DMS53 treated with DMSO at 0.1 percent for 48 hours (cell line): ENCODE results near the gene NFE2.

Experiments
- DNase-seq: peaks from one replicate; lab custom pipeline; 2025; ENCODE audit not compliant: unreplicated experiment; lab: John Stamatoyannopoulos, UW

The NFE2 gene

DNA sequence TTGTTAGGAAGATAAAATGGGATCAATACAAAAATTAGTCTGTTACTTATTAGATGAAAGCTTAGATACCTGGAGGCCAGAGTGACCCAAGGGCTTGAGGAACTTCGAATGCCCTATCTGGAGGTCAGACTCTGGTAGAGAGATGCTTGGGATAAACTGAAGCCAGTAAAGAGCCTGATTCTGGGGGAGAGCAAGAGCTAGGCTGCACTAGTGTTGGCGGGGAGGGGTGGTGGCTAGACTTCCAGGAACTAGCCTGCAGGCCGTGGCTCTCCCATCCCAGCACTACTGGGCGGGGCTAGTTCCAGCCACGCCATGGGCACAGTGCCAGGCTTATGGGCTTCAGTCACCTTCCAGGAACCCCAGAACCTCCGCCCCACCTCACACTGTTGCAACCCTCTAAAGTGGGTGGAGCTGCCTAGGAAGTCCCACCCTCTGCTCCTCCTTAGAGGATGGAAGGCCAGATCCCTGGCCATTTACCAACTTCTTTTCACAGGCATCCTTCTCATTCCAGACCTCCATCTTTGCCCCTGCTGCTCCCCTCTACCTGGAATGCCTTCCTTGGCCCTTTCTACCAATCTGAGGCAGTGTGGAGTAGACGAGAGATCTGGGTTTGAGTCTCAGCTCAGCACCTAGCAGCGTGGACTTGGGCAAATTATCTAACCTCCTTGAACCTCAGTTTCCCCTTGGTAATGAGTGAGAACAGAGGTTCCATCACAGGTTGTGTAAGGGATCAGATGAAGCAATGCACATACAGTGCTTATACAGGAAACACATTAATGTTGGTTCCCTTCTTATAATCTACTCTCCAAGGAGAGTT is 6.3 kb upstream of the NFE2 start:
- no peak for DNase-seq

DNA sequence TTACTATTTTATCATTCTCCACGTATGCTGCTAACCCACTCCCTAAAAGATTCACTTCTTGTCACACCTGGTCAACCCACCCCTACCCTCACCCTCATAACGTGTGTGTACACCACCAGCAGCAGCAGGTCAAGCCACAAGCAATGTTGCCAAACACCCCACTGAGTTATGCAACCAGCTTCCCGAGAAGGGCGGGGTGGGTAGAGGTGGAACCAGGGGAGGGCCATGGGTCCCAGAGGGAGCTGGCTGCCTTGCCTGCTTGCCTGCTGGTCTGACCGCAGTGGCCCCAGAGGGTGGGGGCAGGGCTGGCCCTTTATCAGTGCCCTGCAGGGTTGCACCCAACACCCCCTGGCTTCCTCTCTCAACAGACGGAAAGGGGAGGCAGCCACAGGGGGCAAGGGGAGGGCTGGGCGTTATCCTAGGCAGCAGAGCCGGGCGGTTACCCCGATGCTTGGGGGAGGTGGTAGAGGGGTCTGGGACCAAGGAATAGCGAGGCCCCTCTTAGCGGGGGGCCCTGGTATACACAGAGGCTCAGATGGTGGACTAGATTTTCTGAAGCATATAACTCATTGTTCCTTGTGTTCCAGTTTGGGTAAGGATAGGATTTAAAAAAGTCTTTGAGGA is 3.5 kb upstream of the NFE2 start:
- DNase-seq: no peak

DNA sequence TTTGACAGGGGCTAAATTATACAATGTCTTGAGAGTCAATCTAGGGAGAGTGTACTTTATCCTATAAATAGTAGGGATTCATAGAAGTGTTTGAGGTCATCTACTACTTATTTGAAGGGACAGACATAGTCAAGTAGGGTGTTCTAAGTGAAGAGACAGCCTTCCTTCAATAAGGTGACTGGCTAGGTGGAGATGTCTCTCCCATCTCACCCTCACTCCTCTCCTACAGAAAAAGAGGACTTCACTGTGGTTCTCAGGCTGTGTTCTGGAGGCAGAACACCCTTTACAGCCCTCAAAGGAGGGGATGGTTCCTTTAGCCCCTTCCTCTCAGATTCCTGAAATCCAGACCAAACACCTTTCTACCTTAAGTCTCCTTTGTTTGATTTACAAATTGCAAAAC is 2.8 kb upstream of the NFE2 start:
- DNase-seq: no peak

DNA sequence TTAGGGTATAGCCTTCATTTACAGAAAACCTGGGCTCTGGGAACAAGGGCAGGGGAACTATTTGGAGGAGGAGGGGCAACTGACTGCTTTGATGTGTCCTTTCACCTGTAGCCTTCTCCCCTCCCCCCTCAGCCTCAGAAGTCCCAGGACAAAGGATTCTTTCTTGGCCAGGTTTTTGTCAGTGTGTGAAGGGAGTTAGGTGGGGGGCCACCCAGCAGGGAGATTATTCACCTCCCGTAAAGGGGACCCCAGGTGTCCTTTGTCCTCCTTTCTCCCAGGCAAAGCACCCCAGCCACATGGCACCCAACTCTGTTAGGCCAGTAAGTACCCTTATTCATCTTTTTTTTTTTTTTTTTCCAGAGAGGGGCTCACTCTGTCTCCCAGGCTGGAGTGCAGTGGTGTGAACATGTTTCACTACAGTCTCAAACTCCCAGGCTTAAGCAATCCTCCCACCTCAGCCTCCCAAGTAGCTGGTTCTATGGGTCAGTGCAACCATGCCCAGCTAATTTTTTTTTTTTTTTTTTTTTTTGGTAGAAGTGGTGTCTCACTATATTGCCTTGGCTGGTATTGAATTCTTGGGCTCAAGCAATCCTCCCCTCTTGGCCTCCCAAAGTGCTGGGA is 723 bp upstream of the NFE2 start:
- no peak for DNase-seq

DNA sequence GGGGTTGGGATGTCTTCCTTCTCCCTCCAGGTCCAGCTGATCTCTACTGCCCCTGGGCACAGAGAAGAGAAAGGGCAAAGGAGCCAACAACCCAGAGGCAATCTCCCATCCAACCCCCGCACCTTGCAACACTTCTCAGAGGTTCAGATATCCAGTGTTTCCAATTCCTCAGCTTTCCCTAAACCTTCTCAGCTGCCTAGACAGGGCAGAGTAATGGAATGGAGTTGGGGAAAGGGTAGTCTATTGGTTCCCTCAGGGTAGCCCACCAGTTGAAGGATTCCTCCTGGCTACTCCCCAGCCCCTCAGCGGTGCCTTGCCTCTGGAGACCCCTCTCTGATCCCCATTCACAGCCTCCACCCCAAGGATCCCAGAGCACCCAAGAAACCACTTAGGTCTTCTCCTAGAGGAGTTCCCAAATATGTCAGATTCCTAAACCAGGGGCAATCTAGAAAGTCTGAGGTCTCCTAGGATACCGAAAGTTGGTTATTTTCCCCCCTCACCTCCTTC is 537 bp downstream of the NFE2 start:
- no peak for DNase-seq

DNA sequence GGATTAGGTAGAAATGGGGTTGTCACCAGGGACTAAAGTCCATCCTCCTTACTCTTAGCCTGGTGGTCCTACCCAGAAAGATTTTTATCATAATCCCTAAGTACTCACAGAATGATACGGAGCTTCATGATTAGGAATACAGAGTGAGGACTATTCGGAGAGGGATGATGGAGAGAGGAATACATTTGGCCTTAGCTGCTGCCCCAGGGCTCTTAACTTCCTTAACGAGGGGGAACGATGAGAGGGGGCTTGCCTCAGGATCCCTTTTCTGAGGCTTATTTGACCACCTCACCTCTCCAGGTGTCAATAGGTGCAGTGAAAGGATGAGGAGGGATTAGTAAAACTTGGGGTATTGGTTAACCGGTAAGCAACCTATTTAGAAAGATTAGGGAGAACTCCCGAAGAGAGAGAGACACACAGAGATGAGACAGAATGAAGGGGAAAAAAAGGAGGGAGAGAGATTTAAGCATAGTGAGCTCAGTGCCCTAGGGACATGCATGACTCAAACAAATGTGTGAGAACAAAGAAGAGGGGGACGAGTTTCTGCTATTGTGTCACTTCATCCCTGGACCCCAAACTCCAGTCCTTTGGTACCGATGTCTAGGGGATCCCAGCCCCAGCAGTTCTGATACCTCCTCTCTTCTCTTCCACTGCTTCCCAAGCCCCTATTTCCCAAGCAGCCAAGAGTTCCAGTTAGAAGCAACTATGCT is 1.1 kb downstream of the NFE2 start:
- no peak for DNase-seq

DNA sequence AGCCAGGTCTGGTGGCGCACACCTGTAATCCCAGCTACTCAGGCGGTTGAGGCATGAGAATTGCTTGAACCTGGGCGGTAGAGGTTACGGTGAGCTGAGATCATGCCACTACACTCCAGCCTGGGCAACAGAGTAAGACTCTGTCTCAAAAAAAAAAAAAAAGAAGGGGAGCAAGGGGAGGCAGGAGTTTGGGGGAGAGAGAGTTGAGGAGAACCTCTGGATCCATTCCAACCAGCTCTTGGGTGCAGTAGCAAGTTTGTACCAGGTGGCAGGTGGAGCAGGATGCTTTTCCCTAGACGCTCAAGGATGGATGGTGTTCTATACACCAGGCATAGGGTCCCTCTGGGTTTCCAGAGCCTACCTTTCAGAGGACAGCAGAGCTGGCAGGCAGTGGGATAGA is 1.9 kb downstream of the NFE2 start:
- no peak for DNase-seq

DNA sequence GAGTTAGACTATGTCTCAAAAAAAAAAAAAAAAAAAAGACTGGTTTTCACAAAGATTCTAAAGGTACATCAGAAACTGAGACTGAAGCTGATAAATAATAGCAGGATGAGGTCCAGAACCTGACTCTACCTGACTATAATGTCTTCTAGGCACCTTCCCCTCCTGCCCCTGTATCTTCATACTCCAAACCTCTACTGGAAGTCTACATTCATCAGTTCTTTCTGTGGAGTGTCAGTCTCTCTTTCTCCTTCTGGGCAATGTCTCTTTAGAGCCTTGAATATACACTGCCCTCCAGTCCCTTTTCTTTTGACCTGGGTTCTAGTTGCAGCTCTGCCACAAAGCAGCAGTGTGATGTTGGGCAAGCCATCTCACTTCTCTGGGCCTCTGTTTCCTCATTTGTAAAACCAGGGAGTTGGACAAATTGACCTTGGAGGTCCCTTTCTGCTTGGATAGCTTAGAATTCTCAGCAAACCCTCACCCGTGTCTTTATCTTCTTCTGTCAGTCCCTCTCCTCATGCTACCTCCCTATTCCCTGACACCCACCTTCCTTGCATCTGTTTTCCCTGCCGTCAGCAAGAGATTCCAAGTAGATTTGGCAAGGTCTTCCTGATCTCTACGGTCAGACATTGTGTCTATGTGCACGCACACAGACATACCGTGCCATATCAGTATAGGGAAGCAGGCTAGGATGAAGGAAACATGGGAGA is 4.3 kb downstream of the NFE2 start:
- DNase-seq: no peak

DNA sequence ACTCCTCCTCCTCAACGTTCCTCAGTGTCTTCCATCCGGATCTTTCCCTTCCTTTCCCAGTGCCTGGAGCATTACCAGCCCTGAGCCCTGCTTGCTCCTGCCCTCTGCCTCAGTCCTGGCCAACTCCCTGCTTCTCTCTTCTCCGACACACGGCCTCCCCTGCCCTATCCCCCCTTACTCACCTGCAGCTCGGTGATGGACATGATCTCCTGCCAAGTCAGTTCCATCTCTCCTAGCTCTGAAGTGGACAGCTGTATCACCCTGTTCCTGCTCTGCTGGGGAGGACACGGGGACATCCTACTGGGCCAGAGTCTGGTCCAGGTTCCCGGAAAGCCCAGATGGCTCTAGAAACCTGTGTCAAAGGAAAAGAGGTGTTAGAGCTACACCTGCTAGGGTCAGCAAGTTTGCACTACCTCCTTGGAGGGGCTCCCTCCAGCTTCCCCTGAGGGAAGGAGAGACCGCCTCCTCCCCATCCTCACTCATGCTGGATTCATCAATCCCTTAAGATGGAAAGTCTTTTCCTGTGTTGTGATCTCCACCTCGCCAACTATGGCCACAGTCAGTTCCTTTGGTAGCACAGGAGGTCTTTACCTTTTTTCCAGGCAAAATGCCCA is 5.8 kb downstream of the NFE2 start:
- DNase-seq: no peak

DNA sequence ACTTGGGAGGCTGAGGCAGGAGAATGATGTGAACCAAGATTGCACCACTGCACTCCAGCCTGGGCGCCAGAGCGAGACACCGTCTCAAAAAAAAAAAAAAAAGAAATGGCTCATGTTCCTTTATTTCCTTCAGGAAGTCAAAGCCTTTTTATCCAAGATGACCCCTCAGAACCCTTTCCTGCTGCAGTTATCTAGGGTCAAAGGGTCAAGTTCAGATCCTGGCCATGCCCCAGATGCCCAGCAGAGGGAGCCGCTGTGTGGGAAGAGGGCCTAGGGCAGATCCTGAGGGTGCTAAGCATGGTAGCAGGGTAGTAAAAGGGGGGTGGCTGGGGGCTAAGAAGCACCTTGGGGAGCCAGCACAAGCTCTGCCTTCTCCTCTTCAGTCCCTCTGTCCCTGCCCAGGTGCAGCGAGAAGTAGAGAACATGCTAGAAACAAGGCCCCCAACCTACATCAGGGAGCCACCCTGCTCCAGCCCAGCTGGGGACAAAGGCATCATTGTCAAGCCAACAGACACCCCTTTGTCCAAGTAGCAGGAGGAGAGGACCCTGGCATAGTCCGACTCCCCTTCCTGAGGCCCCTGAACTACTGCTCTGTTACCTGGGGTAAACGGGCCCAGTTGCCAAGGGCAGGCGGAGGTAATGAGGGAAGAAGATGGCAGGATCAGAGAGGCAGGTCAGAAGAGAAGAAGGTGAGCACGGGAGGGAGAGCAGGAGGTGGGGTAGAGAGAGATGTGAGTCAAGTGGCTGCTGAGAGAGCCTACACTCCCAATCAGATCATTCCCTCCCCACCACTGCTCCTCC is 6.5 kb downstream of the NFE2 start:
- peak; percentile 24 for DNase-seq

DNA sequence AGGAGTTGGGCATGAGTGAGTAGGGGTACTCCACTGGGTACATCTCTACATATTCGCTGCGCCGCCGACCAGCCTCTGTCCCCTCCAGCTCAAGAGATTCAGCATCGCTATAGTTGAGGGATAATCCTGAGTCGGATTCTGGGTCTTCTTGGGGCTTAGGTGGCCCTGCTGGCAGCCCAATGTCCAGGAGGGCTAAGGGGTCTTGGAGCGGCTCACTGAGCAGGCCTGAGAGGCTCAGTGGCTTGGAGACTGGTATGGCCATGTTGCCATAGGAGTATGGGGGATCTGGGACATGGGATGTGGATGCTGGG is 7.9 kb downstream of the NFE2 start:
- DNase-seq: no peak

DNA sequence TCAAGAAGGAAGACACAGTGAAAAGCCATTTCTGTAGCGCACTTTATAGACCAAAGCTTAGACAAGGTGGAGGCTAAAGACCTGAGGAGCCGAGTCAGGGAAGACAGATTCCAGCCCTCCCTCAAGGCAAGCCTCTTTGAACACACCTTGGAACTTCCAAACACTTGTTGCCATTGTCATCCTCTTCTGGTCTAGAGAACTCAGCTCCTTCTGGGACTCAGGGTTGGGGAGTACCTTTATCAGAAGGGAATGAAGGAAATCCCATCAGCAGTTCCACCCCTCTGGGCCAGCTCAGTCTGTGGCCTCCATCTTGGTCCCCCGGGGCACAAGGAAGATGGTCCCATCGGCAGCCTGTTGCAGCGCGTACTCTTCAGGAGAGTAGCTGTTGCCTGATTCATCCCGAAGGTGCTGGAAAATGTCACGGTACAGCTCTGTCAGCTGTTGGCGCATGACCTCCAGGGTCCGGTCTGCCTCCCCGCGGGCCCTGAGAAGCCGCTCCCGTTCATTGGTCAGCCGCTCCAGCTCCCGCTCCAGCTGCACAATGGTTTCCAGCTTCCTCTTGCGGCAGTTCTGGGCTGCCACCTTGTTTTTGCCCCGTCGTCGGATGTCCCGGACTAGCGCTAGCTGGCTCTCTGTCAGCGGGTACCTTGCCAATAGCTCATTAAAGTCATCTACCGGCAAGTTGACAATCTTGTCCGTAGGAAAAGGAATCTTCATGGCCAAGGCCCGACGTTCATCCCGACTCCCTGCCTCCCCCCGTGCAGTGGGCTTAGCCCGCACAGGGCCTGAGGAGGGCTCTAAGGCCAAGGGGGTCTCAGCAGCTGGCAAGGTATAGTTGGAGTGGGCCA is 8.5 kb downstream of the NFE2 start:
- no peak for DNase-seq

DNA sequence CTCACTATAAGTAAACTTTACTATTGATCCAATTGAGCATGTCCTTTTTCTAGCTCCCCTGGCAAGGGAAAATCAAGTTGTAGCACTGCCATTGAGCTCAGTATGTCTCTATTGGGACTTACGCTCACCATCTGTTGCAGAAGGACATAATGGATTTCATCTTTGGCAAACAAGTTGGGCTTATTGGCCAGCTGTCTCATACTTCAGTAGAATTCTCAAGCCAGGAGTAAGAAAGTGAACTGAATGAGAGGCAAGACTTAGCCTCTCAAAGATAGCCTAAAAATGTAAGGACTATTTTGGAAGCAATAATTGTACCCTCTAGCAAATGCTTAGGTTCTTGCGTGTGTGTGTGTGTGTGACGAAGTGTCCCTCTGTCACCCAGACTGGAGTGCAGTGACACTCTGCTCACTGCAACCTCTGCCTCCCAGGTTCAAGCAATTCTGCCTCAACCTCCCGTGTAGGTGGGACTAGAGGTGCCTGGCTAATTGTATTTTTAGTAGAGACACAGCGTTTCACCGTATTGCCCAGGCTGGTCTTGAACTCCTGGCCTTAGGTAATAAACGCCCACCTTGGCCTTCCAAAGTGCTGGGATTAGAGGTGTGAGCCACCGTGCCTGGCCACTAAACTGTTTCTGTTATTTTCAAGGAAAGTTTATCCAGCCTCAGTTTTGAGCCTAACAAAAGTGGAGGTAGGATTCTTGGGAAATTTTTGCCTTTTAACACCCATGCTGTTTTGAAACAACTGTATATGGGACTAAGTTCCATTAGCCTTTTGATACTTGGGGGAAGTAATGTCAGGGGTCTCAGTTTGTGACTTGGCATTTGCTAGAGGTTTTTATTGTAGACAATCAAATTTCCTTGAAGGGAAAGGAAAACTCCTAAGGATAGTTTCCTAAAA is 13.3 kb downstream of the NFE2 start:
- no peak for DNase-seq

DNA sequence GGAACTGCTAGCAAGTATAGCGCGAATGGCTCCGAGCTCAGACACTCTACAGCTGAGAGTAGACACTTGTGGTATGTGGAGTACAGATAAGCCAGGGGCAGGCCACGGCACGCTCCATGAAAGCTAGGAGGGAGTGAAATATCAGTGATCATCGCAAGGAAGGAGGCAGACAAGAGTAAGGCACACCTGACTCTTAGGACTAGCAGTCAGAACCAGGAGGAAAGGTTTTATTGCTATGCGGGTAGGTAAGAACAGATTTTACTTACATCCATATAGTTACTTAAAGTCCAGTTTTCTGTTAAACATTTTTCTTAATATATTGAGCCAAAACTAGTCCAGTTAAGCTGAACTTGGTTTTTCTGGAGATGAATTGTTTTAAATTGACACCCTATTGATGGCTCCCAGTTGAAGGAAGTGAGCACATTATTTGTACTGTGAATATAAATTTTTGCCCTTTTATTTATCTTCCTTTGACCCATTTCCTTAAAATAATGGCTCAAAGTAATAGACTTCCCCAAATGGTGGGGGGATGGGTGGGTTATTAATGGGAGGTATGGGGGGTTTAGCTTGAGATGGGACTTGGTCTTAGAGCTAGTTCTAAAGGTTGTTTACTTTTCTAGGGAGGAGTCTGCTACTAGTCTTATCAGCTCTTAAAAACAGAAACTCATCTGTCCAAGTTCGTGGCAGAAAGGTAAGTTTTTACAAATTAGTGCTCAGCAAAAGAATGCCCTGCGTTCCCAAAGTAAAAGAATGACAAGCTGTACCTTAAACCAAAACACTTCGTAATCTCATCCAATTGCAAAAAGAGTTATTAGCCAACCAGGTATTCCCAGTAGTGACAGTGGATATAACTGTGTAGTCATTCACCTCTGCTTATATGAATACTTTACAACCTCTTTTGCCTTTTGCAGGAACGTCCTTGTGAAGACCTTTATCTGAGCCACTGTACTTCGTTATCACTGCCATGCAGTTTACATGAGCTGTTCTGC is 14.5 kb downstream of the NFE2 start:
- DNase-seq: no peak

DNA sequence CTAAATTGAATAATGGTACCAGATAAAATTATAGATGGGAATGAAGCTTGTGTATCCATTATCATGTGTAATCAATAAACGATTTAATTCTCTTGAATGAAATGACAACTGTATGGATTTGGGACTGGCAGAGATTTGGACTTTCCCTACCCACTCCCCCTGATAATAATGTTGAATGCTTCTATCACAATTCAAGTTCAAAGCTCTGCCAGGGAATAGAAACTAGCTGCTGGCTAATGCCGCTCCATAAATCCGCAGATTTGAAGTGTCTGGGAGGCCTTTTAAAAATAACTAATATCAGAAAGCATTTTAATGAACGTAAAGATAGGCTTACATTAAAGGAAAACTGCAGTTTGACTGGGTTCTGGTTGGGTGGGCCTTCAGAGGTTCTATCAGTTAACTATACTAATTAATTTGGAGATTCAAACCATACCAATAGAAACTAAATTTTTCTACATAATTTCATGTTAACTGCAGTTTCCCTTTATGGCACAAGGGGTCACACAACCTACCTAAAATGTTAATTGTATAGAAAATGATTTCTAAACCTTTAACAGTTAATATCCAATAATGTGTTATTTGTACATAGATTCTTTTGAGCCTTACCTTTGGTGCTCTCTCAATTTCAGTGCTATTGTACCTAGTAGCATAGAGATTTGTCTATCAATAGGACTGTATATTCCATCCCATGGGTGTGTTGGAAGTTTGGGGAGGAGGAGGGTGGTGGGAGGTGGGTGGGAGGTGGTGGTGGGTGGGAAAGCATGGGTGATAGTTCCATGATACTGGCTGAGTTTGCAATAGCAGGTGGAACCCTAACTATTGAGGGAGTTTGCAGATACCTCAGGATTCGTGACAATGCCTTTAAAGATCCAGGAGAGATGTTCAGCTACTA is 15.4 kb downstream of the NFE2 start:
- no peak for DNase-seq
